A549 (cell line): Measurements from ENCODE around the gene STXBP6. TPM values are rescaled to one million over a fixed set of nuclear protein-coding genes. Genes with fewer than 3 reads are reported as not detected.

Source experiments
- ATAC-seq, 2 experiments: fragments of 200-7000 bp in 1 of 2; fragments of >200 bp in 1 of 2; cut with Nextera tagmentation in 1 of 2; cut with Tn5 transposase in 1 of 2; 3 replicates each; pipeline versions ENCODE4 v1.8.0 to v1.9.1; 2018 to 2020; ENCODE audit warnings: mild to moderate bottlenecking in 1 of 2, moderate library complexity in 1 of 2
- CTCF ChIA-PET: fragments of 300-600 bp; sonication (Branson Sonifier 250); formaldehyde crosslinking; extraction: SDS; loops from one replicate; lab custom pipeline; 2021; ENCODE audit warnings: antibody characterized with exemption, inconsistent platforms; lab: Yijun Ruan, JAX
- POLR2A ChIA-PET: fragments of 350-600 bp; formaldehyde crosslinking; extraction: SDS; loops from one replicate; lab custom pipeline; 2021; ENCODE audit warnings: antibody characterized with exemption, inconsistent platforms; lab: Yijun Ruan, JAX
- DNase-seq, 2 experiments: peaks; one replicate each; pipeline versions ENCODE4 v3.0.0 to v3.0.0-alpha.2; 2011 to 2016; ENCODE audit warnings: low read depth in 1 of 2, low spot score in 1 of 2
- FAIRE-seq: peaks from 2 replicates; lab custom pipeline; 2011; peaks lifted over from hg19 to GRCh38; lab: Jason Lieb, UNC
- H3K27ac ChIP-seq, 2 experiments: fragments of >200 bp; sonication (Bioruptor Twin); formaldehyde crosslinking; 3 replicates each; pipeline ENCODE4 v1.5.1; 2016 to 2017
- H3K4me1 ChIP-seq: fragments of >200 bp; sonication (Bioruptor Twin); formaldehyde crosslinking; 3 replicates; pipeline ENCODE4 v1.6.1; 2016
- H3K4me2 ChIP-seq: fragments of >200 bp; sonication (Bioruptor Twin); formaldehyde crosslinking; 3 replicates; pipeline ENCODE4 v1.6.1; 2016
- H3K4me3 ChIP-seq: fragments of >200 bp; sonication (Bioruptor Twin); formaldehyde crosslinking; 3 replicates; pipeline ENCODE4 v1.5.1; 2016
- H3K9me3 ChIP-seq: fragments of >200 bp; sonication (Bioruptor Twin); formaldehyde crosslinking; 3 replicates; pipeline ENCODE4 v1.6.1; 2016
- CBX8 ChIP-seq: fragments of 200-600 bp; sonication (generic); IDR thresholded peaks from 2 replicates; pipeline ENCODE4 v1.6.1; 2016
- CHD2 ChIP-seq: fragments of 150-350 bp; IDR thresholded peaks from 2 replicates; pipeline ENCODE4 v1.6.1; 2014; ENCODE audit warnings: low read length; ENCODE audit not compliant: partially characterized antibody
- CHD4 ChIP-seq: fragments of 200-600 bp; sonication (generic); IDR thresholded peaks from 2 replicates; pipeline ENCODE4 v1.6.1; 2016; ENCODE audit warnings: antibody characterized with exemption, mild to moderate bottlenecking, borderline replicate concordance
- EHMT2 ChIP-seq: fragments of 200-600 bp; sonication (generic); IDR thresholded peaks from 2 replicates; pipeline ENCODE4 v1.6.1; 2016; ENCODE audit warnings: antibody characterized with exemption, low read depth, mild to moderate bottlenecking, moderate library complexity
- EP300 ChIP-seq, 2 experiments: fragments of >200 bp; sonication (Bioruptor Twin); formaldehyde crosslinking; IDR thresholded peaks; 2 replicates in 1 of 2; 3 replicates in 1 of 2; pipeline ENCODE4 v1.6.1; 2016 to 2017
- ESRRA ChIP-seq: fragments of 150-350 bp; IDR thresholded peaks from 2 replicates; pipeline ENCODE4 v1.6.1; 2014; ENCODE audit warnings: mild to moderate bottlenecking, low read length, borderline replicate concordance
- FOSB ChIP-seq: fragments of 250-450 bp; sonication (Bioruptor Pico); IDR thresholded peaks from 2 replicates; pipeline ENCODE4 v1.5.0; 2020; ENCODE audit warnings: mild to moderate bottlenecking, moderate library complexity
- GATA3 ChIP-seq: IDR thresholded peaks from 2 replicates; pipeline ENCODE4 v1.6.1; 2012; ENCODE audit warnings: borderline replicate concordance
- HDAC2 ChIP-seq: fragments of 200-600 bp; sonication (generic); IDR thresholded peaks from 2 replicates; pipeline ENCODE4 v1.6.1; 2016
- HES2 ChIP-seq: fragments of >200 bp; sonication (Bioruptor Twin); formaldehyde crosslinking; IDR thresholded peaks from 2 replicates; pipeline ENCODE4 v1.6.1; 2016
- HEYL ChIP-seq: fragments of 250-450 bp; sonication (Bioruptor Pico); IDR thresholded peaks from 2 replicates; pipeline ENCODE4 v1.8.0; 2021; ENCODE audit warnings: mild to moderate bottlenecking, moderate library complexity
- HOXA7 ChIP-seq: fragments of 250-450 bp; sonication (Bioruptor Pico); IDR thresholded peaks from 2 replicates; pipeline ENCODE4 v1.5.0; 2020; ENCODE audit warnings: mild to moderate bottlenecking, moderate library complexity
- JUNB ChIP-seq: fragments of >200 bp; sonication (Bioruptor Twin); formaldehyde crosslinking; IDR thresholded peaks from 2 replicates; pipeline ENCODE4 v1.6.1; 2016
- MYC ChIP-seq: IDR thresholded peaks from 2 replicates; pipeline ENCODE4 v1.6.1; 2012; ENCODE audit warnings: mild to moderate bottlenecking, inconsistent platforms, low read length, improper control_type of control experiment, borderline replicate concordance
- NPAS2 ChIP-seq: fragments of 250-450 bp; sonication (Bioruptor Pico); IDR thresholded peaks from 2 replicates; pipeline ENCODE4 v1.8.0; 2022; ENCODE audit warnings: mild to moderate bottlenecking, moderate library complexity, borderline replicate concordance
- PHF8 ChIP-seq: fragments of 200-600 bp; sonication (generic); IDR thresholded peaks from 2 replicates; pipeline ENCODE4 v1.6.1; 2016; ENCODE audit warnings: low read depth, mild to moderate bottlenecking, antibody characterized with exemption, moderate library complexity, borderline replicate concordance
- POLR2A ChIP-seq: IDR thresholded peaks from 2 replicates; pipeline ENCODE4 v1.6.1; 2012; ENCODE audit warnings: mild to moderate bottlenecking, low read length
- RAD21 ChIP-seq, 2 experiments: fragments of >200 bp in 1 of 2; sonication (Bioruptor Twin) in 1 of 2; formaldehyde crosslinking in 1 of 2; IDR thresholded peaks in 1 of 2; conservative IDR thresholded peaks in 1 of 2; 2 replicates in 1 of 2; 3 replicates in 1 of 2; pipeline ENCODE4 v1.6.1; 2012 to 2018; ENCODE audit warnings: inconsistent platforms in 1 of 2
- RARB ChIP-seq: fragments of 250-450 bp; sonication (Bioruptor Pico); IDR thresholded peaks from 2 replicates; pipeline ENCODE4 v1.8.0; 2021; ENCODE audit warnings: mild to moderate bottlenecking, moderate library complexity
- REST ChIP-seq: fragments of 200-600 bp; sonication (generic); IDR thresholded peaks from 2 replicates; pipeline ENCODE4 v1.6.1; 2016; ENCODE audit warnings: antibody characterized with exemption, mild to moderate bottlenecking, moderate library complexity
- SMC3 ChIP-seq: fragments of >200 bp; sonication (Bioruptor Twin); formaldehyde crosslinking; IDR thresholded peaks from 3 replicates; pipeline ENCODE4 v1.6.1; 2018; ENCODE audit warnings: inconsistent platforms
- SREBF2 ChIP-seq: fragments of 450-650 bp; IDR thresholded peaks from 2 replicates; pipeline ENCODE4 v1.6.1; 2014; ENCODE audit warnings: mild to moderate bottlenecking, moderate library complexity
- ZFP36 ChIP-seq: fragments of 450-650 bp; IDR thresholded peaks from 2 replicates; pipeline ENCODE4 v1.6.1; 2014; ENCODE audit warnings: borderline replicate concordance; ENCODE audit not compliant: partially characterized antibody
- ZSCAN20 ChIP-seq: fragments of 250-450 bp; sonication (Bioruptor Pico); IDR thresholded peaks from 2 replicates; pipeline ENCODE4 v1.8.0; 2022; ENCODE audit warnings: mild to moderate bottlenecking, moderate library complexity
- WGBS: methylation state at CpG from one replicate; pipeline ENCODE4 v1.1.6; 2017; ENCODE audit errors: missing lambda C conversion rate; 5-methylcytosine and 5-hydroxymethylcytosine counted together
- polyA plus RNA-seq, 4 experiments: library from polyadenylated mRNA; depleted of rRNA in 3 of 4; stranded (reverse); fragments of >200 nt; fragmentation: RNase III in 1 of 4; extraction: RNeasy Plus Mini Kit Qiagen cat#74134 plus additional on column Dnase treatment in 1 of 4; gene quantifications; 2 replicates in 3 of 4; 3 replicates in 1 of 4; pipeline ENCODE4 v1.2.3, GENCODE V29; 2011 to 2017
- TF ChIP-seq, protein P1 (sequence below): IDR thresholded peaks from 2 replicates; pipeline ENCODE4 v1.6.1; 2012

The STXBP6 gene
- polyA plus RNA-seq, 2 of the 4 experiments (the other 2 are of a cell fraction): 1.7 to 6.3 TPM

GRCh38 chr14:24813819-24814259 is 236.1 kb downstream of the STXBP6 start:
- DNase-seq (no peak), FAIRE-seq (no peak), ATAC-seq (no peak)
- ChIA-PET CTCF (interaction anchor here (1.0 to 5.8 kb wide), 2 partner anchors 8 to 338 kb away, joined by 3 to 31 read pairs; no protein-coding TSS in a partner anchor), POLR2A (no interaction called here)
- Histone ChIP-seq H3K4me2 (no peak overlapping the region), H3K4me1 (peaks cover 12% of the 10 kb centered on the region; the same call in 1 of the 3 replicates), H3K9me3 (no peaks in the 10 kb centered on the region), H3K4me3 (no peak overlapping the region), H3K27ac (no peak overlapping the region)
- no peak for TF ChIP-seq HEYL (CRISPR knock-in tag)
- no peak for TF ChIP-seq POLR2A
- TF ChIP-seq, protein P1, sequence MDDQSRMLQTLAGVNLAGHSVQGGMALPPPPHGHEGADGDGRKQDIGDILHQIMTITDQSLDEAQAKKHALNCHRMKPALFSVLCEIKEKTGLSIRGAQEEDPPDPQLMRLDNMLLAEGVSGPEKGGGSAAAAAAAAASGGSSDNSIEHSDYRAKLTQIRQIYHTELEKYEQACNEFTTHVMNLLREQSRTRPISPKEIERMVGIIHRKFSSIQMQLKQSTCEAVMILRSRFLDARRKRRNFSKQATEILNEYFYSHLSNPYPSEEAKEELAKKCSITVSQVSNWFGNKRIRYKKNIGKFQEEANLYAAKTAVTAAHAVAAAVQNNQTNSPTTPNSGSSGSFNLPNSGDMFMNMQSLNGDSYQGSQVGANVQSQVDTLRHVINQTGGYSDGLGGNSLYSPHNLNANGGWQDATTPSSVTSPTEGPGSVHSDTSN: no peak
- TF ChIP-seq CHD2: no peak
- TF ChIP-seq HDAC2: no peak
- no peak for TF ChIP-seq SREBF2
- TF ChIP-seq FOSB (CRISPR knock-in tag): no peak
- no peak for TF ChIP-seq PHF8
- TF ChIP-seq EP300 (IDR thresholded peaks at IDR 0.05): no peak
- TF ChIP-seq REST: no peak
- no peak for TF ChIP-seq HOXA7 (CRISPR knock-in tag)
- TF ChIP-seq RARB (CRISPR knock-in tag): no peak
- no peak for TF ChIP-seq CBX8
- TF ChIP-seq HES2: no peak
- no peak for TF ChIP-seq ZSCAN20 (CRISPR knock-in tag)
- no peak for TF ChIP-seq SMC3
- TF ChIP-seq MYC: no peak
- TF ChIP-seq EHMT2: no peak
- TF ChIP-seq GATA3: no peak
- WGBS: 100% methylated on average over 1 of the region's 2 CpGs

GRCh38 chr14:24813089-24813815 is 236.7 kb downstream of the STXBP6 start:
- Histone ChIP-seq H3K9me3 (no peaks in the 10 kb centered on the region), H3K27ac (no peak overlapping the region), H3K4me2 (no peak overlapping the region), H3K4me3 (no peak overlapping the region), H3K4me1 (peaks cover 12% of the 10 kb centered on the region; the same call in 1 of the 3 replicates)
- WGBS: 43% methylated on average over 6 of the region's 6 CpGs
- no peak for DNase-seq
- TF ChIP-seq ESRRA (no peak), ZFP36 (no peak), RAD21 (conservative IDR thresholded peaks at IDR 0.05 in 1 of 2, IDR thresholded peaks at IDR 0.05 in 1 of 2) (no peak), REST (no peak), HEYL (CRISPR knock-in tag) (no peak), NPAS2 (CRISPR knock-in tag) (no peak), CBX8 (no peak), CHD4 (no peak), JUNB (no peak)
- TF ChIP-seq, protein P1: no peak
- no peak for FAIRE-seq
- CTCF ChIA-PET: interaction anchor here (1.0 kb wide), 2 partner anchors 8 to 338 kb away, joined by 3 read pairs; no protein-coding TSS in a partner anchor
- no peak for ATAC-seq
- POLR2A ChIA-PET: no interaction called here
